ENCODE data around the gene LIN7C.
"Not testable (repeated sequence)": the region's sequence is repeated elsewhere in the genome, so short reads cannot be mapped to it uniquely, and the experiment has no call there.

Gene LIN7C

GRCh38 chr11:27453701-27454100 lies 52.9 kb downstream of the LIN7C start:
- in situ Hi-C loops (cut with MboI; ENCODE audit: low sequenced_read_pairs), result loop anchor here (25.0 kb wide), 1 partner anchor 109 kb away; no protein-coding TSS in a partner anchor

- in situ Hi-C loops (cut with MboI; ENCODE audit: low sequenced_read_pairs), result loop anchor here (25.0 kb wide), 1 partner anchor 110 kb away; no protein-coding TSS in a partner anchor
Observed at GRCh38 chr11:27452147-27452546, 54.4 kb downstream of the LIN7C start.

DNA sequence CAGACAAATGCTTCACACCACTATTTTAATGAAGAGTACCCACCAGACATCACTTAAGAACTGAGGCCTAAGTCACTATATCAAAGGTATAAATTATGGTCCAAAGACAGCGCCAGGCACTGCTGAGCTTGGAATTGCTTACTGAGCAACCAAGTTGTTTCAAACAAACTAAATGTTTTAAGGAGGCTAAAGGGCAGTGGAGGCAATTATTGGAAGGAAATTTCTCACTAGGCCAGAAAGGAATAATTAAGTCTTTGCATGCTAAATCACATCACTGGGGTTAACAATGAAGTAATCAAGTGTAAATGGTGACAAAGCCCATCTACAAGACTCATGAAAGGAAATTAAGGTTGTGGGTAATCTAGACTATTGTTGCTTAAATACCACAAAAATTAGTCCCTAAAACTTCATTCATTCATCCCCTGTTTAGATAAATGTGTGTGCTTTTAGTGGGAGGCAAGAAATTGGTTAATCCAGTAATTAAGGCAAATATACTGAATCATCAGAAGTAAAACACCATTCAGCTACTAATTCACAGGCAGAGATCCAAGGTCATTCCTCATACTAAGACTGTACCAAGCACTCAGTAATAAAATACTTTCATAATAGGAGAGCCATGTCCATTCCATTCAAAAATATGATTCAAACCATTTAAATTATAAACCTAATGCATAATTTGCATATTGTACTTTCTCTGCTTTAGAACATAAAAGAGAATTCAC lies 55.2 kb downstream of the LIN7C start:
- in situ Hi-C loops (cut with MboI; ENCODE audit: low sequenced_read_pairs), result loop anchor here (25.0 kb wide), 1 partner anchor 111 kb away; no protein-coding TSS in a partner anchor

DNA sequence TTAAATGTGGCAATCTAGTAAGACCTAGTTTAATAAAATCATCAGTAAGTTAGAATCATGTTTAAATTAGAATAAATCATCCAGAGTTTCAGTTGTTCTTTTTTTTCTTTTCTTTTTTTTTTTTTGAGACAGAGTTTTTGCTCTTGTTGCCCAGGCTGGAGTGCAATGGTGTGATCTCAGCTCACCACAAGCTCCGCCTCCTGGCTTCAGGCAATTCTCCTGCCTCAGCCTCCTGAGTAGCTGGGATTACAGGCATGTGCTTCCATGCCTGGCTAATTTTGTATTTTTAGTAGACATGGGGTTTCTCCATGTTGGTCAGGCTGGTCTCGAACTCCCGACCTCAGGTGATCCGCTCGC lies 58.4 kb downstream of the LIN7C start:
- in situ Hi-C loops (cut with MboI; ENCODE audit: low sequenced_read_pairs), result not testable (repeated sequence)

DNA sequence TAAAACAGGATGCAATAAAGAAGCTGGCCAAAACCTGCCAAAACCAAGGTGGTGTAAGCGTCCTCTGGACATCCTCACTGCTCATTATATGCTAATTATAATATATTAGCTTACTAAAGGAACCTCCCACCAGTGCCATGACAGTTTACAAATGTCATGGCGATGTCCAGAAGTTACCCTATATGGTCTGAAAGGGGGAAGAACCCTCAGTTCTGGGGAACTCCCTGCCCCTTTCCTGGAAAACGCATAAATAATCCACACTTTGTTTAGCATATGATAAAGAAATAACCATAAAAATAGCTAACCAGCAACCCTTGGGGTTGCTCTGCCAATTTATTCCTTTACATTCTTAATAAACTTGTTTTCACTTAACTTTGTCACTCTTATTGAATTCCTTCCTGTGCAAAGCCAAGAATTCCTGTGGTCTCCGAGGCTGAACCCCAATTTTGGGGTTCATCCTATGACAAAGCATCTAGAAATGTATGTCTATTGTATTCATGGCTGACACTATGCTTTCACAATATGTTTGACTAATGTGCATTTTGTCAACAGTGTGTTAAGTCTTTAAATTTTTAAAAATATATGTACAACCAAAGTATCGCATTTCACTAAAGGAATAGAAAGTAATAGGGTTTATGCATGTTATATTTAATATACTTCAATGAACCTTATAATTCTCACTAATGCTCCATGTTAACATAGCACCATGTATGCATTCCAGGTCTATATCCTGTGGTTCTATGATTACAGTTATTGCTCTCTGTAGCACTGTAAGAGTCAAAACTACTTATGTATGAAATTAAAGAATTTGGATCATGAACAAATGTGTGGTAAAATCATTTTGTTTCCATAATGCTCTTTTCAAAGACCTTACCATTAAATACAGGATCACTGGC lies 59.0 kb downstream of the LIN7C start:
- in situ Hi-C loops (cut with MboI; ENCODE audit: low sequenced_read_pairs), result no loop called here

GRCh38 chr11:27445625-27446024 lies 60.9 kb downstream of the LIN7C start:
- in situ Hi-C loops (cut with MboI; ENCODE audit: low sequenced_read_pairs), result no loop called here

- in situ Hi-C loops (cut with MboI; ENCODE audit: low sequenced_read_pairs), result no loop called here
Observed at GRCh38 chr11:27444801-27445215, 61.8 kb downstream of the LIN7C start.
